HG02981 (cell line): Measurements from ENCODE around the gene CRLF3.
"Not testable (repeated sequence)": the region's sequence is repeated elsewhere in the genome, so short reads cannot be mapped to it uniquely, and the experiment has no call there.

ENCODE experiments used
- ATAC-seq: cut with Tn5 transposase; IDR thresholded peaks from one replicate; pipeline ENCODE4 v1.9.1; 2021; ENCODE audit warnings: mild to moderate bottlenecking, moderate library complexity; ENCODE audit not compliant: unreplicated experiment

CRLF3 gene

GRCh38 chr17:30742669-30743068 lies 81.8 kb downstream of the CRLF3 start:
- not testable (repeated sequence) for ATAC-seq

DNA sequence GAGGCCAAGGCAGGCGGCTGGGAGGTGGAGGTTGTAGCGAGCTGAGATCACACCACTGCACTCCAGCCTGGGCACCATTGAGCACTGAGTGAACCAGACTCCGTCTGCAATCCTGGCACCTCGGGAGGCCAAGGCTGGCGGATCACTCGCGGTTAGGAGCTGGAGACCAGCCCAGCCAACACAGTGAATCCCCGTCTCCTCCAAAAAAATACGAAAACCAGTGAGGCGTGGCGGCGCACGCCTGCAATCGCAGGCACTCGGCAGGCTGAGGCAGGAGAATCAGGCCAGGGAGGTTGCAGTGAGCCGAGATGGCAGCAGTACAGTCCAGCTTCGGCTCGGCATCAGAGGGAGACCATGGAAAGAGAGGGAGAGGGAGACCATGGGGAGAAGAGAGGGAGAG lies 88.1 kb downstream of the CRLF3 start:
- ATAC-seq: not testable (repeated sequence)

DNA sequence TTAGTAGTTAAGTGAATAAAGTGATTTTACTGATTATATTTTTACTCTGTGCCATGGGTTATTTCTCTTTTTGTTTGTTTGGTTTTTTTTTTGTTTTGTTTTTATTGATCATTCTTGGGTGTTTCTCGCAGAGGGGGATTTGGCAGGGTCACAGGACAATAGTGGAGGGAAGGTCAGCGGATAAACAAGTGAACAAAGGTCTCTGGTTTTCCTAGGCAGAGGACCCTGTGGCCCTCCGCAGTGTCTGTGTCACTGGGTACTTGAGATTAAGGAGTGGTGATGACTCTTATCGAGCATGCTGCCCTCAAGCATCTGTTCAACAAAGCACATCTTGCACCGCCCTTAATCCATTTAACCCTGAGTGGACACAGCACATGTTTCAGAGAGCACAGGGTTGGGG lies 88.8 kb downstream of the CRLF3 start:
- not testable (repeated sequence) for ATAC-seq

GRCh38 chr17:30735206-30735605 lies 89.3 kb downstream of the CRLF3 start:
- not testable (repeated sequence) for ATAC-seq

GRCh38 chr17:30734153-30734552 lies 90.3 kb downstream of the CRLF3 start:
- not testable (repeated sequence) for ATAC-seq
